ENCODE data around the gene CDK6. TPM values are rescaled to one million over a fixed set of nuclear protein-coding genes. Genes with fewer than 3 reads are reported as not detected.

The CDK6 gene
- total and polyA plus RNA-seq, 10 of the 15 experiments (the other 5 are each of a cell fraction or from before 2014, with no cell fraction given): 8.0 to 118 (median 45.8) TPM

DNA sequence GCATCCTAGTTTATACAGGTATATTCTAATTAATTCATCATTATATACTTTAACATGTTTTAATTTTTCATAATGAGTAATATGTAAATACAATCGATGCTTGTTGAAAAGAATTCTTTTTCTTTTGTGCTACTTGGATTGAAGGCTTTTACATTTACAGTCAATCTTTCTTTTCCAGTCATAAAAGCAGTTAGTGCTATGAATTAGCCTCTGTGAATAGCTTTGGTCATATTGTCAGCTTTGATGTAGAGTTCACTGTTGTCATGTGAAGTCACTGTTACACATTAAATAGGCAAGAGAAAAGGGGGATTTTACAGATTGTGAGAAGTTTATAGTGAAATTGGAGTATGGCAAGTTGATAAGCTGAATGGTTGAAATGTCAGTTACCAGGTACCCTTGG, 142.9 kb downstream of the CDK6 start (continued):
- TF ChIP-seq, protein P1, sequence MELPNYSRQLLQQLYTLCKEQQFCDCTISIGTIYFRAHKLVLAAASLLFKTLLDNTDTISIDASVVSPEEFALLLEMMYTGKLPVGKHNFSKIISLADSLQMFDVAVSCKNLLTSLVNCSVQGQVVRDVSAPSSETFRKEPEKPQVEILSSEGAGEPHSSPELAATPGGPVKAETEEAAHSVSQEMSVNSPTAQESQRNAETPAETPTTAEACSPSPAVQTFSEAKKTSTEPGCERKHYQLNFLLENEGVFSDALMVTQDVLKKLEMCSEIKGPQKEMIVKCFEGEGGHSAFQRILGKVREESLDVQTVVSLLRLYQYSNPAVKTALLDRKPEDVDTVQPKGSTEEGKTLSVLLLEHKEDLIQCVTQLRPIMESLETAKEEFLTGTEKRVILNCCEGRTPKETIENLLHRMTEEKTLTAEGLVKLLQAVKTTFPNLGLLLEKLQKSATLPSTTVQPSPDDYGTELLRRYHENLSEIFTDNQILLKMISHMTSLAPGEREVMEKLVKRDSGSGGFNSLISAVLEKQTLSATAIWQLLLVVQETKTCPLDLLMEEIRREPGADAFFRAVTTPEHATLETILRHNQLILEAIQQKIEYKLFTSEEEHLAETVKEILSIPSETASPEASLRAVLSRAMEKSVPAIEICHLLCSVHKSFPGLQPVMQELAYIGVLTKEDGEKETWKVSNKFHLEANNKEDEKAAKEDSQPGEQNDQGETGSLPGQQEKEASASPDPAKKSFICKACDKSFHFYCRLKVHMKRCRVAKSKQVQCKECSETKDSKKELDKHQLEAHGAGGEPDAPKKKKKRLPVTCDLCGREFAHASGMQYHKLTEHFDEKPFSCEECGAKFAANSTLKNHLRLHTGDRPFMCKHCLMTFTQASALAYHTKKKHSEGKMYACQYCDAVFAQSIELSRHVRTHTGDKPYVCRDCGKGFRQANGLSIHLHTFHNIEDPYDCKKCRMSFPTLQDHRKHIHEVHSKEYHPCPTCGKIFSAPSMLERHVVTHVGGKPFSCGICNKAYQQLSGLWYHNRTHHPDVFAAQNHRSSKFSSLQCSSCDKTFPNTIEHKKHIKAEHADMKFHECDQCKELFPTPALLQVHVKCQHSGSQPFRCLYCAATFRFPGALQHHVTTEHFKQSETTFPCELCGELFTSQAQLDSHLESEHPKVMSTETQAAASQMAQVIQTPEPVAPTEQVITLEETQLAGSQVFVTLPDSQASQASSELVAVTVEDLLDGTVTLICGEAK (IDR thresholded peaks at IDR 0.05; ENCODE audit: borderline replicate concordance): no peak
- TF ChIP-seq STAT1 (conservative IDR thresholded peaks at IDR 0.05): no peak
- TF ChIP-seq, protein P2, sequence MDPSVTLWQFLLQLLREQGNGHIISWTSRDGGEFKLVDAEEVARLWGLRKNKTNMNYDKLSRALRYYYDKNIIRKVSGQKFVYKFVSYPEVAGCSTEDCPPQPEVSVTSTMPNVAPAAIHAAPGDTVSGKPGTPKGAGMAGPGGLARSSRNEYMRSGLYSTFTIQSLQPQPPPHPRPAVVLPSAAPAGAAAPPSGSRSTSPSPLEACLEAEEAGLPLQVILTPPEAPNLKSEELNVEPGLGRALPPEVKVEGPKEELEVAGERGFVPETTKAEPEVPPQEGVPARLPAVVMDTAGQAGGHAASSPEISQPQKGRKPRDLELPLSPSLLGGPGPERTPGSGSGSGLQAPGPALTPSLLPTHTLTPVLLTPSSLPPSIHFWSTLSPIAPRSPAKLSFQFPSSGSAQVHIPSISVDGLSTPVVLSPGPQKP (IDR thresholded peaks at IDR 0.05; ENCODE audit: low read depth, low read length): no peak
- no peak for TF ChIP-seq ZNF274 (IDR thresholded peaks at IDR 0.05; ENCODE audit: insufficient read depth, insufficient read length)
- no peak for TF ChIP-seq NFXL1 (IDR thresholded peaks at IDR 0.05; ENCODE audit: borderline replicate concordance)
- TF ChIP-seq SMAD1 (IDR thresholded peaks at IDR 0.05; ENCODE audit: low read depth, partially characterized antibody): no peak
- TF ChIP-seq LARP7 (IDR thresholded peaks at IDR 0.05): no peak
- TF ChIP-seq, protein P3, sequence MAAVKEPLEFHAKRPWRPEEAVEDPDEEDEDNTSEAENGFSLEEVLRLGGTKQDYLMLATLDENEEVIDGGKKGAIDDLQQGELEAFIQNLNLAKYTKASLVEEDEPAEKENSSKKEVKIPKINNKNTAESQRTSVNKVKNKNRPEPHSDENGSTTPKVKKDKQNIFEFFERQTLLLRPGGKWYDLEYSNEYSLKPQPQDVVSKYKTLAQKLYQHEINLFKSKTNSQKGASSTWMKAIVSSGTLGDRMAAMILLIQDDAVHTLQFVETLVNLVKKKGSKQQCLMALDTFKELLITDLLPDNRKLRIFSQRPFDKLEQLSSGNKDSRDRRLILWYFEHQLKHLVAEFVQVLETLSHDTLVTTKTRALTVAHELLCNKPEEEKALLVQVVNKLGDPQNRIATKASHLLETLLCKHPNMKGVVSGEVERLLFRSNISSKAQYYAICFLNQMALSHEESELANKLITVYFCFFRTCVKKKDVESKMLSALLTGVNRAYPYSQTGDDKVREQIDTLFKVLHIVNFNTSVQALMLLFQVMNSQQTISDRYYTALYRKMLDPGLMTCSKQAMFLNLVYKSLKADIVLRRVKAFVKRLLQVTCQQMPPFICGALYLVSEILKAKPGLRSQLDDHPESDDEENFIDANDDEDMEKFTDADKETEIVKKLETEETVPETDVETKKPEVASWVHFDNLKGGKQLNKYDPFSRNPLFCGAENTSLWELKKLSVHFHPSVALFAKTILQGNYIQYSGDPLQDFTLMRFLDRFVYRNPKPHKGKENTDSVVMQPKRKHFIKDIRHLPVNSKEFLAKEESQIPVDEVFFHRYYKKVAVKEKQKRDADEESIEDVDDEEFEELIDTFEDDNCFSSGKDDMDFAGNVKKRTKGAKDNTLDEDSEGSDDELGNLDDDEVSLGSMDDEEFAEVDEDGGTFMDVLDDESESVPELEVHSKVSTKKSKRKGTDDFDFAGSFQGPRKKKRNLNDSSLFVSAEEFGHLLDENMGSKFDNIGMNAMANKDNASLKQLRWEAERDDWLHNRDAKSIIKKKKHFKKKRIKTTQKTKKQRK (IDR thresholded peaks at IDR 0.05; ENCODE audit: low read depth, low read length): no peak

Measured in GM12878 (cell line).